Activated CD8-positive, alpha-beta memory T cell treated with anti-CD3 and anti-CD28 coated beads for 1 hour (primary cell): ENCODE results near the gene ZBTB5.
"Not testable (repeated sequence)": the region's sequence is repeated elsewhere in the genome, so short reads cannot be mapped to it uniquely, and the experiment has no call there.

Experiments used
- DNase-seq, 2 donors: peaks; one replicate each; pipeline ENCODE4 v3.0.0-alpha.2; 2020; ENCODE audit warnings: low read depth in 1 of 2; ENCODE audit errors: extremely low read depth in 1 of 2

The ZBTB5 gene

DNA sequence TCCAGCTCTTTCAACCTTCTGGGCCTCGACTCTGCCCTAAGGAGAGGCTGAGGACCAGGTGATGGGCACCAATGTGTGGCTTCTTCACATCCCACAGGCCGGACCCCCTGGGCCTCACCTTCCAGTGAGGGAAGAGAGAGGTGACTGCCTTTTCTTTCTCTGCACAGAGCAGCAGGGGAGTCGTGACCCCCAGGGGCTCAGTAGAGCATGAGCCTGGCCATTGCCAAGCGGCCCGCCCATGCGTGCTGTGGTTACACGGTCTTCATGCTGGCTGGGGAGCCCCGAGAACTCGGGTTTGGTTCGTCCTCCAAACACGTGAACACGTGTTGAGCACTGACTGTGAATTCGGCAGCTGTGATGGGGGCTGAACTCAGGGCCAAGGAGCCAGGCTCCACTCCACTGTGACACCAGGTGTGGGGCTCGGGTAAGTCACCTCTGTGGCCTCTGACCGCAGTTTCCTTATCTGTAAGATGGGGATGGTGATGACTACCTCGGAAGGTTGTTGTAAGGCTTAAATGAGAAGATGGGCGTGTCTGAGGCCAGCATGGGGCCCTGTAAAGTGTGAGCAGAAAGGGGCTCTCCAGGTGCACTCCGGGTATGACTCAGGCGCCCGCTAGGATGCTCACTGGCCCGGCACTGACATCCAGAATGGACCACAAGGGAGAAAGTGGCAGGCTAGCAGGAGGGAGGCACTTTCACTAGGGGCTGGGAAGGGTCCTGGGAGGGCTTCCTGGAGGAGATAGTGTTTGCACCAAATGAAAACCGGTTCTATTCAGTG is 56.1 kb downstream of the ZBTB5 start:
- DNase-seq, result peak; percentile 14 to 22

DNA sequence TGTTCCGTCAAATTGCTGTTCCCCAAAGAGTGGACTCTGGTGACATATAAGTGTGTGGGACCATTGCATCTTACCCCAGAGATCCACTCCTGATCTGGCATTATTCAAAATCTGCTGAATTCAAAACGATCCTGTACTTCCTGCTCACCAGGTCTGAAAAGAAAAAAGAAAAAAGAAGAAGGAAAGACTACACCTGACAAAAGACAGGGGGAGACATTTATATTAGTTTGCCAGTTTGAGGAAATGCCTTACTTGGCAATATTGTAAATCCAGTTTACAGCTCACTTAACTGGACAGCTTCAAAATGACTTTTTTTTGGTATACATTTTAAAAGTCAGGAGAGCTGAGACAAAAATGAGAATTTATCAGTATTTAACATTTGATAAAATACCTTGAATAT is 57.8 kb downstream of the ZBTB5 start:
- DNase-seq, result no peak

DNA sequence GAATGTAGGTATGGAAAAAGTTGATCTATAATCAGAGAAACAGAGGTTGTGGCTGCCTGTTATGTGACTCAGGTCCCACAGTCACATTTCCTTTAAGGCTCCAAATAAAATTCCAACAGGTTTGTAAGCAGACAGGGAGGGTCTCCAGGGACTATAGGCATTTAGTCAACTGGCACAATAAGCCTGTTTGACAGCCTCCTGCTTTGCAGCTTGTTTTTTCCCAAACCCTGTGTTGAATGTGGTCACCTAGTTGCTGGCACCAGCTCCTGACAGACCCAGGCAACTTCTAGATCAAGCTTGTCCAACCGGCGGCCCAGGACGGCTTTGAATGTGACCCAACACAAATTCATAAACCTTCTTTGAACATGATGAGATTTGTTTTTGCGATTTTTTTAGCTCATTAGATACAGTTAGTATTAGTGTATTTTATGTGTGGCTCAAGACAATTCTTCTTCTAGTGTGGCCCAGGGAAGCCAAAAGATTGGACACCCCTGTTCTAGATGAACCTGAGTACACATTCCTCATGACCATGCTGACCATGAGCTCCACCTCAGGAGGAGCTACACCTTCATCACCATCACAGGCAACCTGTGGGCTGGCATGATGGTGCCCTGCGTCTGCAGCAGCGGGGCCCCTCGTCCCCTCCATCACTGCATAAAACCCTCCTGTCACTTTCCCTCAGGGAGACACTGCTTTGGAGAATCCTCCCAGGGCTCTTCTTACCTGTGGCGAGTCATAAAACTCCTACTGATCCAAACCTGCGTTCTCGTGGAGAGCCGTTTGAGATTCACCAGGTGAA is 58.4 kb downstream of the ZBTB5 start:
- DNase-seq, result no peak

- DNase-seq, result no peak
Measured at GRCh38 chr9:37405764-37406380, 59.4 kb downstream of the ZBTB5 start.

DNA sequence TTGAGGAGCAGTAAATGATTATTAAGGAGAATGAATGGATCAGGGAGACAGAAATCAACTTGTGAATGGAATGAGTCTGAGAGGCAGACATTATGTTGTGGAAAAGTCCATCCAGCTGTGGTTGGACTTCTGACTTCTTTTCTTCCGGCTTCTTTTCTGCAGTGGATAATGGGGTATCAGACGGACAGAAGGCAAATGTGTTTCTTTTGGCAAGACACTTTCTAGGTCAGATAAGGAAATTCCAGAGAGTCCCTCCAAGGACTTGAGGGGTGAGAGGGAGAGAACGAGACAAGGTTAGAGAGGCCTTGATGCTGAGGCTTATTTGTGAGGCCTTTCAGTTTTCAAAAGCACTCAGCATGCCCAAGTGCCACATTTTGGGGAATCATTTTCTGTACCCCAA is 59.9 kb downstream of the ZBTB5 start:
- no peak for DNase-seq

- no peak for DNase-seq
Measured at GRCh38 chr9:37404590-37404989, 60.7 kb downstream of the ZBTB5 start.

GRCh38 chr9:37399336-37399735 is 65.9 kb downstream of the ZBTB5 start:
- no peak for DNase-seq

GRCh38 chr9:37398464-37399025 is 66.7 kb downstream of the ZBTB5 start:
- DNase-seq, result no peak

GRCh38 chr9:37397948-37398347 is 67.3 kb downstream of the ZBTB5 start:
- DNase-seq, result not testable (repeated sequence)

GRCh38 chr9:37395663-37396062 is 69.6 kb downstream of the ZBTB5 start:
- no peak for DNase-seq

DNA sequence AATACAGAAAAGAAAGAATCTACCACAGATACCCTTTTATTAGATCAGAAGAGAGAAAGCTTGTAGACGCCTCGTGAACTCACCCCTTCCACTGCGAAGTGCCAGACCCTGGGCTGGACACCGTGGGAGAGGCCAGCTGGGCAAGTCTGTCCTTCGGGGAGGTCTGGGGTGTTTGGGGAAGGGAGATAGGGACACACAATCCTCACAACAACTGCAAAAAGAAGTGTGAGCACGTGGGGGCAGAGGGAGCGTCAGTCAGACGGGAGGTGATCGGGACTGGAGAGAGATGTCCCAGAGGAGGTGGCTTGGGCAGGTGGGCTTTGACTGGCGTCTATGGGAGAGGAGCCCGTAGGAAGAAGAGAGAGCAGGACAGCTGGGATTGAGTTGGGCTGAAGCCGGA is 70.0 kb downstream of the ZBTB5 start:
- DNase-seq, result no peak

GRCh38 chr9:37392272-37392671 is 73.0 kb downstream of the ZBTB5 start:
- DNase-seq, result no peak

DNA sequence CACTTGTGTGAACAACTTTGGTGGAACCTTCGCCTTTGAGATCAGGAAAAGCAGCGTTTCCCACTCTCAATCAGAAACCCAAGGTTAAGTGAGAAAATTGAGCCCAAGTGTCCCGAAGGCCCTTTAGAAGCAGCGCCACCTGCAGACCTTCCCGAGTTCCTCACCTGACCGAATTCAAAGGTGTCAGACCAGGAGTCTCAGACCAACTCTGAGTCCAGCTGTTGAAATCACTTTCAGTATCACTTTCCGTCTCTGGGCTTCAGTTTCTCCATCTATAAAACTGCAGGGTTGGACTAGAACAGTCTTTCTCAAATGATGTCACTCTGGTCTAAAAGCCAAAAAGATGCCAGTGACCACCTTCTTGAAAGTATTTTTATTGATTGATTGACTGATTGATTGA is 74.5 kb downstream of the ZBTB5 start:
- DNase-seq, result peak in 1 of 2 donors; percentile 10
